ENCODE measurements around the gene CAPSL. TPM values are rescaled to one million over a fixed set of nuclear protein-coding genes. Genes with fewer than 3 reads are reported as not detected.

The CAPSL gene
- total RNA-seq, 1 donor from 2014 or later: not detected

GRCh38 chr5:35878079-35878478, 60.3 kb downstream of the CAPSL start:
- intact Hi-C loops (cut with DNase I): no loop called here
- Histone ChIP-seq H3K27ac (no peak overlapping the region), H3K9me3 (no peaks in the 10 kb centered on the region), H3K4me3 (no peak overlapping the region), H3K4me1 (peaks cover 10% of the 10 kb centered on the region), H3K36me3 (no peaks in the 10 kb centered on the region), H3K27me3 (no peaks in the 10 kb centered on the region)
- TF ChIP-seq POLR2AphosphoS5 (IDR thresholded peaks at IDR 0.05; ENCODE audit: insufficient read depth in 1 of 2, low read depth in 1 of 2) (no peak), CTCF (IDR thresholded peaks at IDR 0.05) (no peak), POLR2A (IDR thresholded peaks at IDR 0.05) (no peak)
- no peak for DNase-seq (ENCODE audit: extremely low spot score in 2 of 2)

GRCh38 chr5:35877655-35878054, 60.8 kb downstream of the CAPSL start:
- Histone ChIP-seq H3K27ac (no peak overlapping the region), H3K9me3 (no peaks in the 10 kb centered on the region), H3K4me1 (peaks cover 10% of the 10 kb centered on the region), H3K36me3 (no peaks in the 10 kb centered on the region), H3K27me3 (no peaks in the 10 kb centered on the region), H3K4me3 (no peak overlapping the region)
- no peak for DNase-seq (ENCODE audit: extremely low spot score in 2 of 2)
- TF ChIP-seq CTCF (IDR thresholded peaks at IDR 0.05) (no peak), POLR2A (IDR thresholded peaks at IDR 0.05) (no peak), POLR2AphosphoS5 (IDR thresholded peaks at IDR 0.05; ENCODE audit: insufficient read depth in 1 of 2, low read depth in 1 of 2) (no peak)
- intact Hi-C loops (cut with DNase I): no loop called here

GRCh38 chr5:35876922-35877321, 61.5 kb downstream of the CAPSL start:
- TF ChIP-seq POLR2AphosphoS5 (IDR thresholded peaks at IDR 0.05; ENCODE audit: insufficient read depth in 1 of 2, low read depth in 1 of 2): no peak
- no peak for TF ChIP-seq POLR2A (IDR thresholded peaks at IDR 0.05)
- no peak for TF ChIP-seq CTCF (IDR thresholded peaks at IDR 0.05)
- Histone ChIP-seq H3K27ac (no peak overlapping the region), H3K27me3 (no peaks in the 10 kb centered on the region), H3K36me3 (no peaks in the 10 kb centered on the region), H3K9me3 (no peaks in the 10 kb centered on the region), H3K4me3 (no peak overlapping the region), H3K4me1 (peaks cover 10% of the 10 kb centered on the region)
- no peak for DNase-seq (ENCODE audit: extremely low spot score in 2 of 2)
- intact Hi-C loops (cut with DNase I): no loop called here

GRCh38 chr5:35876454-35876853, 62.0 kb downstream of the CAPSL start:
- intact Hi-C loops (cut with DNase I): no loop called here
- H3K27me3 ChIP-seq: no peaks in the 10 kb centered on the region
- no peaks in the 10 kb centered on the region for H3K36me3 ChIP-seq
- no peak for DNase-seq (ENCODE audit: extremely low spot score in 2 of 2)
- no peak overlapping the region for H3K27ac ChIP-seq
- peaks cover 10% of the 10 kb centered on the region for H3K4me1 ChIP-seq
- no peak for TF ChIP-seq POLR2AphosphoS5 (IDR thresholded peaks at IDR 0.05; ENCODE audit: insufficient read depth in 1 of 2, low read depth in 1 of 2)
- no peak for TF ChIP-seq POLR2A (IDR thresholded peaks at IDR 0.05)
- TF ChIP-seq CTCF (IDR thresholded peaks at IDR 0.05): no peak
- no peaks in the 10 kb centered on the region for H3K9me3 ChIP-seq
- H3K4me3 ChIP-seq: no peak overlapping the region

GRCh38 chr5:35870605-35871004, 67.8 kb downstream of the CAPSL start:
- Histone ChIP-seq H3K4me1 (no peaks in the 10 kb centered on the region), H3K27me3 (no peaks in the 10 kb centered on the region), H3K27ac (no peak overlapping the region), H3K36me3 (no peaks in the 10 kb centered on the region), H3K4me3 (no peak overlapping the region), H3K9me3 (no peaks in the 10 kb centered on the region)
- DNase-seq (ENCODE audit: extremely low spot score in 2 of 2): no peak
- TF ChIP-seq POLR2AphosphoS5 (IDR thresholded peaks at IDR 0.05; ENCODE audit: insufficient read depth in 1 of 2, low read depth in 1 of 2) (no peak), POLR2A (IDR thresholded peaks at IDR 0.05) (no peak), CTCF (IDR thresholded peaks at IDR 0.05) (no peak)
- intact Hi-C loops (cut with DNase I): no loop called here
